UCSD-AML1 (cell line): Measurements from ENCODE around the gene ERBIN.
"Not testable (repeated sequence)": the region's sequence is repeated elsewhere in the genome, so short reads cannot be mapped to it uniquely, and the experiment has no call there.

ENCODE experiments used
- DNase-seq: peaks from one replicate; lab custom pipeline; 2025; ENCODE audit not compliant: unreplicated experiment; lab: John Stamatoyannopoulos, UW

The ERBIN gene

DNA sequence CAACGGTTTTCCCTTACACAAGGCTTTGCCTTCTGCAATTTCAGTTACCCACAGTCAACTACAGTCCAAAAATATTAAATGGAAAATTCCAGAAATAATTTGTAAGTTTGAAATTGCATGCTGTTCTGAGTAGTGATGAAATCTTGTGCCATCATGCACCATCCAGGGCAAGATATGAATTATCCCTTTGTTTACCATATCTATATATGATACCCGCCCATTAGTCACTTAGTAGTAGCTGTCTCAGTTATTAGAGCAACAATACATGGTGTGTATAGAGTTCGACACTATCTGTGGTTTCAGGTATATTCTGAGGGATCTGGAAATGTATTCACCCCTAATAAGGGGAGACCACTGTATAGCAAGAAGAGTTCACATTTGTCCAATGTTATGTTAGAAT, 29.4 kb downstream of the ERBIN start:
- DNase-seq = no peak

DNA sequence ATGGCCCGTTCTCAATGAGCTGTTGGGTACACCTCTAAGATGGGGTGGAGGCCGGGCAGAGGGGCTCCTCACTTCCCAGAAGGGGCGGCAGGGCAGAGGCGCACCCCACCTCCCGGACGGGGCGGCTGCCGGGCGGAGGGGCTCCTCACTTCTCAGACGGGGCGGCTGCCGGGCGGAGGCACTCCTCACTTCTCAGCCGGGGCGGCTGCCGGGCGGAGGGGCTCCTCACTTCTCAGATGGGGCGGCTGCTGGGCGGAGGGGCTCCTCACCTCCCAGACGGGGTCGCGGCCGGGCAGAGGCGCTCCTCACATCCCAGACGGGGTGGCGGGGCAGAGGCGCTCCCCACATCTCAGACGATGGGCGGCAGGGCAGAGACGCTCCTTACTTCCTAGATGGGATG, 31.3 kb downstream of the ERBIN start:
- DNase-seq = not testable (repeated sequence)

DNA sequence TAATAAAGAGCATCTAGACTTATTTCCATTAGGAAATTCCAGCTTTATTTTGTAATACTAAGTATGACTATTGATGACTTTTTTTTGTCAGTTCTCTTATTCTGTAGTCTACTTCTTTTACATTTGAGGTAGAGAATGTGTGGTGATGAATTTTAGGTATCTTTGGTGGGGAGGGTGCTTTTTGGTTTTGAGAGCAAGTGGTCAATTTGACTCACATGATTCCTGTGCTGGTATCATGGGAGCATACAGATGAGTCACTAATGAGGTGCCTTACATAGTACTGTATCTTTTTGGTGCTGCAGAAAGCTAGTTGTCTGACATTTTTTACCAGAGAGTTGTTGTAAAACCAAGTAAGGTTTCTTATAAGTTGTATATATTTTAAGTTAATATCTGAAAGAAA, 35.3 kb downstream of the ERBIN start:
- no peak for DNase-seq

DNA sequence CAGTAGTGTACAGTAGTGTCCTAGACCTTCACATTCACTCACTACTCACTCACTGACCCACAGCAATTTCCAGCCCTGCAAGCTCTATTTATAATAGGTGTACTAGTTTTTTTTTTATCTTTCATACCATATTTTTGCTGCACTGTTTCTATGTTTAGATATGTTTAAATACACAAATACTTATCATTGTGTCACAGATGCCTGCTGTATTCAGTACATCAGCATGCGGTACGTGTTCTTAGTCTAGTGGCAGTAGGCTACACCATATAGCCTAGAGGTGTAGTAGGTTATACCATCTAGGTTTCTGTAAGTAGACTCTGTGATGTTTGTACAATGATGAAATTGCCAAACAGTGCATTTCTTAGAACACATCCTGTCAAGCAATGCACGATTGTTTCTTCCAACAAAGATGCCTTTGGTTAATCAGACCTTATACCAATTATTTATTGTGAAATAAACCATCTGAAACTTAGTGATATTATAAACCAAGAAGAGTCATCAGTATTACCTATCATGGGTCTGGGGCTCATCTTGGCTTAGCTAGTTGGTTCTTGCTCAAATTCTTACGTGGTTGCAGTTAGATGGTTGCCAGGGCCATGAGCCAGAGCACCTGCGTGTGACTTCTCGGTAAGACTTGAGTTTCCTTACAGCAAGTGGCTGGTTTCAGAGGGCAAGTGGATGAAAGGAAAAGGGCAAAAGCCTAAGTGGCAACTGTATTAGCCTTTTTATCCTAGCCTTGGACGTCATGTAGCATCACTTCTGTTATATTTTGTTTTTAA, 41.1 kb downstream of the ERBIN start:
- no peak for DNase-seq

DNA sequence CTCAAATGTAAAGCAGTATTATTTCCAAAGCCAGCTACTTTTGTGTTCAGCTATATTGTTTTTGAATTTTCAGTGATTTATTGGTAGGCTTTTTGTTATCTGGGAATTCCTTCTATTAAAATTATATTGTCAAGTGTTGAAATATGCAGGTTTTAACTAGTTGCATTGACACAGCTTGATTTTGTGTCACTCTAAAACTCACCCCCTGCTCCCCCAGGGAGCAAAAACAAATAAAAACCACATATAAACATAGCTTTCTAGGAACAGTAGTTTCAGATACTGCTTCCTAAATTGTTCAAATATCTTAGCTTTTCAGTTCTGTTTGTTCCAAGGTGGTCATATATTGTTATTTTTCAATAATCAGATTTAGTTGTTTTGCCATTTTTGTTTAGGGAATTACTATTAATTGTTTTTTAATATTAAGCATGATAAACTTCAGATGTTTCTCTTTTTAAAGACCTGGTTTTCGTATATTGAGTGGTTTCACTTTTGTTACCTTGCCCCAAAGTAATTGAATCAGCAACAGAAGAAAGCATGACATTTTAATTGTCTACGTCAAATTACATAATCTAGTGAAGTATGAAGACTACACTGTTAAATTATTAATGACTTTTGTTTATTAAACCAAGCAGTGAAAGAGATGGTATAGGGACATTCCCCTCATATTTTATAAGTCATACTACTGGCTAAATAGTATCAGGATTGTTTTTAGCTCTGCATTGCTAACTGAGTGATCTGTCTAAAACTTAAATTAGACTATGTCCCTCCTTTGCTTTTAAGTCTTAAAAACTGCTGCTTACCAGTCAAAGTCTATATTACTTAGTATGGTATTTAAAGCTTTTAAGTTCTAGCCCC, 43.4 kb downstream of the ERBIN start:
- no peak for DNase-seq

DNA sequence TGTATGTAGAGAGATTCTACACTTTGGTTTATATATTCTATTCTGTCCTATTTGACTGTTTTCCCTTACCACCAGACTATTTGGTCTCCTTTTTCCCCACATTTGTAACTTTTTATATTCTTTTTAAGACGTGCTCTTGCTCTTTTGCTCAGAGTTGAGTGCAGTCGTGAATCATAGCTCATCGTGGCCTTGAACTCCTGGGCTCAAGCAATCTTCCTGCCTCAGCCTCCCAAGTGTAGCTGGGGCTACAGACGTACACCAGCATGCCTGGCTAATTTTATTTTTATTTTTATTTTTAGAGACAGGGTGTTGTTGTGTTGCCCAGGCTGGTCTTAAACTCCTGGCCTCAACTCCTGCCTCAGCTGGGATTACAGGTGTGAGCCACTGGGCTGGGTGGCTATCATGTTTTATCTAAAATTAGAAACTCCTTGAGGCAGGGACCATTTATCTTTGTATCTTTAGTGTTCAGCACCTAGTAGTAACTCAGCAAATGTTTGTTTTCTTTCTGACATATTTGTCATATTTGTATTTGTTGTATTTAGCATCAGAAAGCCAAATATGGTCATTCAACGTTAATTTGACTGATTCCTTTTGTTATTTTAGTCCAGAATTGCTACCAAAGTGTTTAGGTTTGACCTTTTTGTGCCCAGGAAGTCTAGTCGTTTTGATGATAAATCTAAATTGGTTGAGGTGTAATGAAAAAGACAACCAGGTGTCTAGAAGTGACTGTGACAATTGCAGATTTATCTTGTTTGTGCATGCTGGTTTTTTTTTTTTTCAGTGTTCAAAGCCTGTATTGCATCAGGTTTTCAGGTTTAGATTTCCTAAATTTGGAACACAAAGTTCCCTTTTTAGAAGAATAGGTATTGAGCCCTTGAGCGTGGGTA, 44.3 kb downstream of the ERBIN start:
- no peak for DNase-seq

DNA sequence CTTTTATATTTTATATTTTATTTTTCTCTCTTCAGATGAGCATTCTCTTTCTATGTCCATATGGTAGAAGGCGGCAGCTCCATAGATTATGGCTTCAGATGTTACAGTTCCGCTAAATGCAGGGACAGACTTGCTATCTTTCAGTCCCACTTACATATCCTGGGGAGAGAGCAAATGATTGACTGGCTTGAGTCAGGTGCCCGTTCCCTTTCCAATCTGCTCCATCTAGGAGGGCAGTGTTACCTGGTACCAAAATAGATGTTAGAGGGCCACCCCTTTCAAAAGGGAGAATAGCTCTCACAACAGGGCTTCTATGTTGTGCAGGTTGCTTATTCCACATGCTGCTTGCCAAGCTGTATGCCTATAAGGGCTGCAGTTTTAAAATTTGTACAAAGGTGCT, 45.3 kb downstream of the ERBIN start:
- DNase-seq = no peak

DNA sequence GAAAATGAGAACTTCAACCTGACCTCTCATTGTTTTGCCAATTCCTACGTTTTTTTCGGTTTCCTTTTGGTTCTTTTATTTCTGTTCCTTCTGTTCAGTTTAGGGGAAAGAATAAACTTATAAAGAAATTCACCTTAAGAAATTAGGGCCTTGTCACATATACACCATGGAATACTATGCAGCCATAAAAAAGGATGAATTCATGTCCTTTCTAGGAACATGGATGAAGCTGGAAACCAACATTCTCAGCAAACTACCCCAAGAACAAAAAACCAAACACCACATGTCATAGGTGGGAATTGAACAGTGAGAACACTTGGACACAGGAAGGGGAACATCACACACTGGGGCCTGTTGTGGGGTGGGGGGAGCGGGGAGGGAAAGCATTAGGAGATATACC, 46.5 kb downstream of the ERBIN start:
- DNase-seq = not testable (repeated sequence)

DNA sequence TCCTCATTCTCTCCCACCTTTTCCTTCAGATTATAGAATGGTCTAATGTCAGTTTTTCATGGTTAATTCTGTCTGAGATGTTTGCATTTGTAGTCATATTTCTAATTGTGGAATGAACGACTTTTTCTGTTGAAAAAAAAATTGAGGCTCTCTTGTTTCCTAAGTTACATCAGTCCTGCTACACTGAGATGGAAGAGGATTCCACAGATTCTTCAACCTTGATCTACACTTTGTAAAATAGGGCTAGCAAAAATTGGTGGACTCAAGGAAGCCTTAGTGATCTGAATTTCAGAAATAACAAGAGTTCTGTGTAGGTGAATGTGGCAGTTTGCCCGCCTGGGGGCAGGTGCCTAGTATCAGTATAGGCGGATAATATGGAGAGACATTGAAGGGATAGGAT, 51.9 kb downstream of the ERBIN start:
- DNase-seq = no peak

DNA sequence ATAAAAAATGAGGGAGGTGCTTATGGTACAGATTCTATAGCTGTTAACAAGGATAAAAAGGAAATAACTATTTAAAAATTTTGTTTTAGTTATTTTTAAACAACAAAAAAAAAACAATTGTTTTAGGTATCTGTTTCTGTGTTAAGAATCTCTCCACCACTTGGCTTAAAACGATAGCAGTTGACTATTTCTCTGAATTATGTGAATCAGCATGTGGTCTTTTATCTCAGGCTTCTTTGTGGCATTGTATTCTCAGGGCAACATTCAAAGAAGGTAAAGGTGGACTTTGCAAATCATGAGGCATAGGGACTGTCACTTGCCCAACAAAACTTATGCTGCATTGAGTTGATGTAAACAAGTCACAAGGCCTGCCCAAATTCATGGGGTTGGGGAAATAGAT, 55.2 kb downstream of the ERBIN start:
- DNase-seq = no peak

DNA sequence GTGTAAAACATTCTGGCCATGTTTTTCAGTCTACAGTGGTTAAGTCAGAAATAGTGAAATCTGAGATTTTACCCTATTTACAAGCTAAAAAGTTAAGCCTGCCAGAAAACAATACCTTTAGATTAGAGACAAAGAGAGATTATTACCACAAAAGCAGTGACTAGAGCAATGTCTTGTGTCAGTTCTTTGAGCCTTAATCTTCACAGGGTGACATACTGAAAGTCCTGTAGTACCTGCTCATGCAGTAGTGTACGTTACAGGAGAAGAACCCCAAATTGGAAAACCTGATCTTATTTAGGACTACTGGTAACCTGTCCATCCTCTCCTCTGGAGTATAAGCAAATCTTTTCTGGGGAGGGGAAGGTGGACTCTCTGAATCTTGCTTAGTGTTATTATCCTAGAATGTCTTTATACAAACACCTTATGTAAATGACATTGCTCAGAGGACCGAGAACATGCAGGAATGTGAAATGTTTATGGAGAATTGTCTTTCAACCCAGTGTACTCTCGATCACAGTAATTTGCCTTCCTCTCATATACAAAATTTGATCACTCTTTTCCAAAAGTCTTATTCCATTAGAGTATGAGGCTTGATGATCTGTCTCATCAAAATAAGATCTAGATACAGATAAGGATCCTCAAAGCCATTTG, 55.7 kb downstream of the ERBIN start:
- no peak for DNase-seq

DNA sequence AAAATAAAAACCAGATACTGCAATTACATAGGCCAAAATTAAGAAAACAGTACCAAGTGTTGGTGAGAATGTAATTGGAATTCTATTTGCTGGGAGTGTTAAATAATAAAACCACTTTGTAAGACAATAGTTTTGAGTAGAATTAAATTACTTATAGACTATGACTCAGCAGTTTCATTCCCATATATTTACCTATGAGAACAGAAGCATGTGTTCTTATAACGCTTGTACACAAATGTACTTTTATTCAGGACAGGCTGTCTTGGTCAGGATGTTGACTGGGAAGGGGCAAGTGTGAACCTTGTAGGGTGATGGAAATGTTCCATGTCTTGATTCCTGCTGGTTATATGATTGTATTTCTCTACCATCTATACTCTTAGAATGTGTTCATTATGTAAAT, 56.3 kb downstream of the ERBIN start:
- no peak for DNase-seq

DNA sequence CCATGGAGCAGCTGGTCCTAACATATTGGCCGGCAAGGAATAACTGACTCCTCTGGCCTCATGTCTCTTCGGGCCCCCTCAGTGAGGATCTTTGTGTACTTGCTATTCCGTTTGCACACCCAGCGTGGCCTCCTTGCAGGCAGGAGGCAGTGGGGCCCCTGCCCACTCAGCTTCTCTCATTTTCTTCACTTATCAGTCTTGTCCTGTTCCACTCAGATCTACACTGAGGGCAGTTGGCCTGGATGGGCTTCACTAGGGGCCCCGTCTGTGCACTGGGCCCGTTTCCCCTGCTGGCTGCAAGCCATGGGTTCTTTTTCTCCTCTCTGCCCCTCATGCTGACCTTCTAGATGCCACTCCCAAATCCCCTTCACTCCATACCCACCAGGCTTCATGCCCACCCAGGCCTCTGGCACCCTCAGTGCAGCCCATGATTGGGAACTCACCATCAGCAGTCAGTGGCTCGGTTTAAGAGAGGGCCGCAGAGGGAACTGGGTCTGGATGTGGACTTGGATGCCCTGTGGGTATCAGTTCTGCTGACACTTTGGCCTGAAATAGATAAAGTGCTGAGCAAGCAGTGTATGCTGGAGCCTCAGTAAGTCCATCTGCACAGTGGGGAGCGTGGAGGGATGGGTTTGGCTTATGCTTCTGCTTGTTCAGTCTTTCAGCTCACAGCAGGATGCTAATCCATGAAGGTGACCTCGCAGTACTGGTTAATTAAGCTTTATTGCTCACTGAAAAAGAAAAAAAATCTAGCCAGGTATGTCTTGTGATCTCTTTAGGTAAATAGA, 57.9 kb downstream of the ERBIN start:
- DNase-seq = no peak

DNA sequence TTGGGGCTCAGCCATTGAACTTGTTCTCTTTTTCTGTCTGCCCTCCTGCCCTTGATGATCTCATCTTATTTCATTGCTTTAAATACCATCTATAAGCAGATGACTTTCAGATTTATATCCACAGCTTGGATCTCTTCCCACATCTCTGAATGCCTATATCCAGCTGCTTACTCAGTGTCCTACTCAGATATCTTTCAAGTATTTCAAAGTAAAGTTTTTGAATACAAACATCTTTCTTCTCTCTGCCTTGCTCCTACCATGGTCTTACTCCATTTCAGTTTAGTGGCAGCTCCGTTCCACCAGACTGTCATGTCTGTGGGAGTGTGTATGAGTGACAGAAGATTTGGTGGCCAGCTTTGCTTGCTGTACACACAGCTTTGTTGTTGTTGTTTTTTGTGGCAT, 59.7 kb downstream of the ERBIN start:
- no peak for DNase-seq

DNA sequence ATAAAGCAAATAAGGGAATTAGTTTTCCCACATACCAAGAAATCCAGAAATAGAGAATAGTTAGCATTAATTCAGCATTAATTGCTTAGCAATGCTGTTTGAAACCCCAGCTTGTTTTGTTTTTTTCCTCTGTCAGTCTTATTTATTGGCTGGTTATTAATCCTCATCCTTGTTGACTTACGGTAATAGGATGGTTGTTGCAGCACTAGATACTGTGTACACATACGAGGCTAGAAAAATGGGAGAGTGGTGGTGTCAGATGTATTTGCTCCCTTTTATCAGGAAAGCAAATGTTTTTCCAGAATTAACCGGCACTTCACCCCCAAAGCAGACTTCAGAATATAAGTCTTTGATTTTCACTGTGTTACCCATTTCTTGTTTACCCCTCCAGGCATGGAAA, 60.4 kb downstream of the ERBIN start:
- DNase-seq = no peak

DNA sequence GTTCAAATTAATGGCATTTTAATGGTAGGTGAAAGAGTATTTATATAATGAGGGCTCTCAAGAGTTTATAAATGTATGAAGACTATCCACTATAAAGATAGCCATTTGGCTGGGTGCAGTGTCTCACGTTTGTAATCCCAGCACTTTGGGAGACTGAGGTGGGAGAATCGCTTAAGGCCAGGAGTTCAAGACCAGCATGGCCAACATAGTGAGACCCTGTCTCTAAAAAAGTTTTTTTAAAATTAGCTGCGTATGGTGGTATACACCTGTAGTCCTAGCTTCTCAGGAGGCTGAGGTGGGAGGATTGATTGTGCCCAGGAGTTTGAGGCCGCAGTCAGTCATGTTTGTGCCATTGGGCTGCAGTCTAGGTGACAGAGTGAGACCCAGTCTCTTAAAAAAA, 61.6 kb downstream of the ERBIN start:
- DNase-seq = no peak

DNA sequence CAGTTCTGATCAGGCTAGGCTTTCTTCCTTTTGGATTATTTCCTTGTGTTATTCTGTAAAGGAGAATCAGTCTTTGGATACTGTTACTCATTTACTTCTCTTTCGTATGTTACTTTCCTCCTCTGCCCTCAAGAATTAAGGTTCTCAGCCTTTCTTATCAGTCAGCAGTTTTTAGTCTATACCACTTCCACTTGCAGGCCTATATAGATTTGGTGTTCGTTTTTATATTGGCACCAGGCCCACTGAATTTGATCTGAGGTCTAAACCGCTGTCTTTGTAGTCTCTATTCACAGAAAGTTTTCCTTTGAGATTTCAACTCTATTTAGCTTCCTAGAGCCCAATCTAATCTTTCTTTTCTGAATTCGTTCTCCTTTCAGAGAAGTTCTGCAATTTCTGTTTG, 62.8 kb downstream of the ERBIN start:
- no peak for DNase-seq

DNA sequence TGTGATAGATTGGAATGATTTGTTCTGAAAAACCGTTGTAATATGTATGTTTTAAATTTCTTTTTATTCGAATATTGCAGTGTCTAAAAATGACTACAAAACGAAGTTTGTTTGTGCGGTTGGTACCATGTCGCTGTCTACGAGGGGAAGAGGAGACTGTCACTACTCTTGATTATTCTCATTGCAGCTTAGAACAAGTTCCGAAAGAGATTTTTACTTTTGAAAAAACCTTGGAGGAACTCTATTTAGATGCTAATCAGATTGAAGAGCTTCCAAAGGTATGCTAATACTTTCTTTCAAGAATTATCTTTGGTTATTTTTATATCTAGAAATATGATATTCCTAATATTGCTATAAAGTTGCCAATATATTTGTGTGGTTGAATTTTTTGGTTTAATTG, 66.3 kb downstream of the ERBIN start:
- no peak for DNase-seq

DNA sequence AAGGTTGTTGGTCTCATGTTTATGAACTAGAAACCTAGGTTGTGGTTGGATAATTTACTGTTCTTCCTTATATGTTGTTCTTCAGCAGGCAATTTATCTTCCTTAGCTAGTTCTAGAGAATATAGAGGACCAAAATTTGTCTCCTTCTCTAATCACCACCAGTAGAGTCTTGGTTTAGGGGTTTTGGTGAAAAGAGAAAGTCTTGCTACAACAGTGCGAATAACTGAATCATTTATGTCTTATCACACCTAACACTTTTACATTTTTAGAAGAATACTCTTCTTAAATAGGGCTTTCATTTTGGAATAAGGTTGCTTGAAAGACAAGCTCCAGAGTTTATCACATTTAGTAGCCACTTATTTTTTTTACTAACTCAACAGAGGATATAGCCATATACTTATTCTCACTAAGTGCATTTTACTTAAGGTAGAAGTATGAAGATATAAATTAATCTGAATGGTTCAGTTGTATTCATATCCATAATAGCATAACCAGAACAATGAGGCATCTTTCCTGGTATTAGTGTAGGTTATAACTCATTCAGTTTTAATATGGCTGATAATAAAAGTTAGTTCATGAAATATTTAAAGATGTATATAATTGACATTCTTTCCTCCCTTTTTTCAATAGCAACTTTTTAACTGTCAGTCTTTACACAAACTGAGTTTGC, 67.9 kb downstream of the ERBIN start:
- no peak for DNase-seq
